ENCODE results near the gene RCOR1.
"Not testable (repeated sequence)": the region's sequence is repeated elsewhere in the genome, so short reads cannot be mapped to it uniquely, and the experiment has no call there.

RCOR1 gene

GRCh38 chr14:102624666-102625065, 32.2 kb downstream of the RCOR1 start:
- H3K27ac ChIP-seq: no peak overlapping the region
- DNase-seq (ENCODE audit: low read depth, low spot score): no peak

DNA sequence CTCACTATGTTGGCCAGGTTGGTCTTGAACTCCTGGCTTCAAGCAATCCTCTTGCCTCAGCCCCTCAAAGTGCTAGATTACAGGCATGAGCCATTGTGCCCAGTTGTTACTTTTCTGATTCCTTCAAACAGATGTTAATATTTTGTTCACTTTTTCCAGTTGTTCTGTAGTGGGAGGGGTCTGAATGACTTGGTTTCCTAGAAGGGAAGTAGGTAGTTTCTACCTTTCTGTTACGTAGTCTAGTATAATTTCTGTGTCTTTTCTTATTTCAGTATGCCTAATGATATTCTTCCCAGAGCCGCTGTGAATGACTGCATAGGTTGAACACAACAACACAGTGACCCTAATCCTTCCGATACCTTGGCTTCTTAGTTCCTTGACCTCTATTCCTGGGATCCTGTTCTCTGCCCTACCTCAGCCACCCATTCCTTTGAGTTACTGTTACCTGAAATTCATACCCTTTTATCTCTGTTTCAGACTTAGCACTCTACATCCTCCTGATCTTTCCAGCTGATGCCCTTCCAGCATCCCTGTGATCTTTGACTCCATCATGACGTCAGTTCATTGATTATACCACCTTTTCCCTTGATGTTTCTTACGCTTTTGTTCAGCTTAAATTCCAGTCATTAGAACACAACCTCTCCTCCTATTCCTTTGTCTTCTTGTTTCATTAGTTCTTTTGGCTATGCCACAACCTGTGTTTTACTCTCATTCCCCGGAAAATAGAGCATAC, 33.3 kb downstream of the RCOR1 start:
- H3K27ac ChIP-seq: no peak overlapping the region
- DNase-seq (ENCODE audit: low read depth, low spot score): no peak

- H3K27ac ChIP-seq: no peak overlapping the region
- DNase-seq (ENCODE audit: low read depth, low spot score): no peak
Measured at GRCh38 chr14:102626530-102626929, 34.1 kb downstream of the RCOR1 start.

DNA sequence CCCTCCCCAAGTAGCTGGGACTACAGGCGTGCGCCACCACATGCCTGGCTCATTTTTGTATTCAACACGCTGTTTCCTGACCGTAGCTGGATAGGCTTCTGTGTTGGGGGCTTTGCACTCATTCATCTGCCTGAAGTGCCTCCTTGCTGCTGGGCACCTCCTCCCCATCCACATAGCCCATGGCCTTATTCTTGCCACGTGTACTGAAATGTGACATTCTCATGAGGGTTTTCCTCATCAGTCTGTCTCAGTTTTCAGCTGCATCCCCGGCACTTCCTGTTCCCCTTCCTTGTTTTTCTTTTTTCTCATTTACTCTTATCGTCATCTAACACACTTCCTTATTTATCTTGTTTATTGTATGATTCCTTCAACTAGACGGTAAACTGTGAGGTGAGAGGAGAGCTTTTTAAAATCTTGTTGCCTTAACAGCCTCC, 36.6 kb downstream of the RCOR1 start:
- H3K27ac ChIP-seq: no peak overlapping the region
- DNase-seq (ENCODE audit: low read depth, low spot score): no peak

- no peak for DNase-seq (ENCODE audit: low read depth, low spot score)
- no peak overlapping the region for H3K27ac ChIP-seq
Measured at GRCh38 chr14:102629808-102630350, 37.4 kb downstream of the RCOR1 start.

GRCh38 chr14:102630405-102630804, 38.0 kb downstream of the RCOR1 start:
- no peak overlapping the region for H3K27ac ChIP-seq

DNA sequence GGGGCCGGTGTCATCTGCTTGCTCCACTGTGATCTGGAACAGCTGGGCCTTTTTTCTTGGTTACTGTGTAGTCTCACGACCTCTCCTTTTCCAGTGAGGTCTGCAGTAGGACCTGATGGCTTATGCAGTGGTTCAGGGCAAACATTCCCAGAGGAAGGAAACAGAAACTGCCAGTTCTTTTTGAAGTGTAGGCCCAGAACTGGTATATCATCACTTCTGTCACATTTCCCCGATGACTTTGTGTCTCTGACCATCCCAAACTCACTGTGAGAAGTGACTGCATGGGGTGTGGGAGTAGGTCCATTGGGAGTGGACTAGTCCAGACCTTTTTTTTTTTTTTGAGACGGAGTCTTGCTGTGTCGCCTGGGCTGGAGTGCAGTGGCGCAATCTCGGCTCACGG, 38.4 kb downstream of the RCOR1 start:
- no peak overlapping the region for H3K27ac ChIP-seq
- no peak for DNase-seq (ENCODE audit: low read depth, low spot score)

More at GRCh38 chr14:102630405-102630804, 38.0 kb downstream of the RCOR1 start:
- DNase-seq (ENCODE audit: low read depth, low spot score): no peak

GRCh38 chr14:102633906-102634595, 41.6 kb downstream of the RCOR1 start:
- no peak for DNase-seq (ENCODE audit: low read depth, low spot score)
- H3K27ac ChIP-seq: no peak overlapping the region

DNA sequence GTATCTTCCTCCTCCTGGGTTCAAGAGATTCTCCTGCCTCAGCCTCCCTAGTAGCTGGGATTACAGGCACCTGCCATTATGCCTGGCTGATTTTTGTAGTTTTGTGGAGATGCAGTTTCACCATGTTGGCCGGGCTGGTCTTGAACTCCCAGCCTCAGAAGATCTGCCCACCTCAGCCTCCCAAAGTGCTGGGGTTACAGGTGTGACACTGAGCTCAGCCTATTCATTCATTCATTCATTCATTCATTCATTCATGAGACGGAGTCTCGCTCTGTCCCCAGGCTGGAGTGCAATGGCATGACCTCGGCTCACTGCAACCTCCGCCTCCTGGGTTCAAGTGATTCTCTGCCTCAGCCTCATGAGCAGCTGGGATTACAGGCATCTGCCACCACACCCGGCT, 47.2 kb downstream of the RCOR1 start:
- not testable (repeated sequence) for H3K27ac ChIP-seq; DNase-seq (ENCODE audit: low read depth, low spot score)

DNA sequence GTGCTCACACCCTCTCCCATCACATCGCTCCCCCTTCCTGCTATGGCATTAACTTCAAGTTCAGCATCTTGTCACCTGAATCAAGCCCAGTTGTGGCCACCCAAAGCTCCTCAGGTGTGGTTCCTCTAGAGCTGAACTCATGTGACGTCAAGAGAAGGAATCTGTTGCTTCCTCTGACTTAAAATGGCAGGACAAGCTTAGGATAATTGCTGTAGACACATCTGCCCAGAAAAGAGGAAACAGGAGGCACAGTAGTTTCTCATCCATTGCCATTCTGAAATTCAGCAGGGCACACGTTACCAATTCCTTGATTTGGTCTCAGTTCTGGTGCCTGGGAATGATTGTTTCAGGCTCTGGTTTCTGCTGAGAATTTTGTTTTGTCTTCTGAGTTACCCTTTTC, 52.1 kb downstream of the RCOR1 start:
- no peak for DNase-seq (ENCODE audit: low read depth, low spot score)
- peak overlapping the region; percentile 47 for H3K27ac ChIP-seq

GRCh38 chr14:102645746-102646440, 53.4 kb downstream of the RCOR1 start:
- no peak for DNase-seq (ENCODE audit: low read depth, low spot score)
- peak overlapping the region; percentile 47 for H3K27ac ChIP-seq

DNA sequence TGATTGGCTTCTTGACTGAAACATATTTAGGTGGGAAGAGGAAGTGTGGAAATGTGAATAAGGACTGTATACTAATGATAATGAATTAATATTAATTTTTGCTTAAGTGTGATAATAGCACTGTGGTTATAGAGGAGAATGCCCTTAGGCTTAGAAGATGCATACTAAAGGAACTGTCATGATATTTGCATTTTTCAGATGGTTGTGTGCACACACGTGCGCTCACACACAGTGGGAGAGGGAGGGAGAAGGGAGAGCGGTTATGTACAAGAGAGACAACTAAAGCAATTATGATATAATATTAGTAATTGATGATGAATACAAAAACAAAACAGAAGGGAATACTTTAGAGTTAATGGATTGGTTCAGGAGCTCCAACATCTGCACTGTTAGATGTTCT, 54.2 kb downstream of the RCOR1 start:
- no peak for DNase-seq (ENCODE audit: low read depth, low spot score)
- peak overlapping the region; percentile 47 for H3K27ac ChIP-seq

GRCh38 chr14:102652194-102652593, 59.7 kb downstream of the RCOR1 start:
- DNase-seq (ENCODE audit: low read depth, low spot score): no peak
- no peak overlapping the region for H3K27ac ChIP-seq

DNA sequence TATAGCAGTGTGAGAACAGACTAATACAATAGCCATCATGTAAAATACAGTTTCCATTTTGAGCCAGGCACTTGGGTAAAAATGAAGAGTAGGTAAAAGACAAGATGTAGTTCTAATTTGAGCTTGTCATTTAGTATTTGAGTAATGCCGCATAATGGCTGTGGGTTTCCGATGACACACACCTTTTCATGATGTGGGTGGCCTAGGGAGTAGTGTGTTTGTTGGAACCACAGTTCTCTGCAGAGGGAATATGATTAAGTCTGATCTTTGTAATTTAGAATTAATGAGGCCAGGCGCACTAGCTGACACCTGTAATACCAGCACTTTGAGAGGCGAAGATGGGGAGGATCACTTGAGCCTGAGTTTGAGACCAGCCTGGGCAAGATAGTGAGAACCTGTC, 61.8 kb downstream of the RCOR1 start:
- H3K27ac ChIP-seq: peak overlapping the region; percentile 55
- no peak for DNase-seq (ENCODE audit: low read depth, low spot score)

- peak overlapping the region; percentile 55 for H3K27ac ChIP-seq
- DNase-seq (ENCODE audit: low read depth, low spot score): no peak
Measured at GRCh38 chr14:102655137-102655536, 62.7 kb downstream of the RCOR1 start.

GRCh38 chr14:102659797-102660196, 67.3 kb downstream of the RCOR1 start:
- H3K27ac ChIP-seq: no peak overlapping the region

GRCh38 chr14:102661614-102662013, 69.2 kb downstream of the RCOR1 start:
- no peak for DNase-seq (ENCODE audit: low read depth, low spot score)
- no peak overlapping the region for H3K27ac ChIP-seq

More at GRCh38 chr14:102659797-102660196, 67.3 kb downstream of the RCOR1 start:
- DNase-seq (ENCODE audit: low read depth, low spot score): no peak

DNA sequence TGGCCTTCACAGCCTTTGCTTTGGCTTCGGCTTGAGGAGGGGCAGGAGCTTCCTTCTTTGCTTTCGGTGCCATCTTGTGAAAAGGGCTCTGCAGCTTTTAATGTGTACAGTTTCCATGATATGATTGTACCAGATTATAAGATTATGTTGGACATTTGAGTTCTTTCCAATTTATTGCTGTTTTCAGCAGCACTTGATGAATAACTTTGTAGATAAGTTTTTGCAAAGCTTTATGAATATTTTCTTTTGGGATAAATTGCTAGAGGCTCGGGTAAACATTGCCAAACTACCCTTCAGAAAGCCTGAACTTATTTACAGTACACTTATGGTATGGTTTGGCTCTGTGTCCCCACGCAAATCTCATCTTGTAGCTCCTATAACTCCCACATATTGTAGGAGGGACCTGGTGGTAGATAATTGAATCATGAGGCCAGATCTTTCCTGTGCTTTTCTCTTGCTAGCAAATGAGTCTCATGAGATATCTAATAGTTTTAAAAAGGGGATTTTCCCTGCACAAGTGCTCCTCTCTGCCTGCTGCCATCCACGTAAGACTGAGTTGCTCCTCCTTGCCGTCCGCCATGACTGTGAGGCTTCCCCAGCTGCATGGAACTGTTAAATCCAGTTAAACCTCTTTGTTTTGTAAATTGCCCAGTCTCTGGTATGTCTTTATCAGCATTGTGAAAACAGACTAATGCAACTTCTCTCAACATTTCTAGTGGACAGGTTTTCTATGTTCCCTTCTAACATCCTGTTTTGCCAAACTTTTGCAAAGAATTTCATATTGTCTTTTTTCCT, 70.4 kb downstream of the RCOR1 start:
- DNase-seq (ENCODE audit: low read depth, low spot score): no peak
- H3K27ac ChIP-seq: no peak overlapping the region

DNA sequence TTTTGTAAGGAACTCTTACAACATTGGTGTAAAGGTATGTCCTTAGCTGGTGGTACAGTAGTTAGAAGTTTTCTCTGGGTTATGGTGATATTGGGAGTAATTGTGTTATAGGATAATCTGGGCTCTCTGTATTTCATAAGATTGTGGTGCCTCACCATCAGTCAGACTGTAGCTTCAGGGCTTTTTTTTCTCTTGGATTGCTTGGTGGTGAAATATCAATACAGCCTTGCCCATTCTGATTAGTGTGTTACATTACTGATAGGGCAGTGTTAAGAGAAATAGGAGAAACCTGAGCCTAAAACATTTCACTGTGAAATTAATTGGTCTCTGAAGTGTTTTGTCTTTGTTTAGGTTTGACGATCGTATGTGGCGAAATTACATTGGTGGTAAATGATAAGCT, 71.0 kb downstream of the RCOR1 start:
- no peak overlapping the region for H3K27ac ChIP-seq
- no peak for DNase-seq (ENCODE audit: low read depth, low spot score)

DNA sequence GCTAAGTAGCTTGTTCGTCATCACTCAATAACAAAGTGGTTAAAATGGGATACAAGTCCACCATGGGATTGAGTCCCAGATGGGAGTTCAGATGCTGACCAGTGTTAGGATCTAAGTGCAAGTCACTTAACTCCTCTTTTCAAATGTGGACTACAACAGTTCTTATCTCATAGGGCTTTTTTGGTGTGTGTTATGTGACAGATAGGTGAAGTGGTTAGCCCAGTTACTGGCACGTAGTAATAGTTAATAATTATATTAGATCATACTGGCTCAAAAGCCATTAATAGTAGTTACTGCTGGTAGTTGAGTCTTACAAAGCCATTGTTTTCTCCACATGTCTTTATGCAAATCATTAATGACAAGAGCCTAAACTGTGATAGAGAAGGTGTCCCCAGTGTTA, 73.2 kb downstream of the RCOR1 start:
- DNase-seq (ENCODE audit: low read depth, low spot score): no peak
- H3K27ac ChIP-seq: no peak overlapping the region

Measured in epithelial cell of prostate (primary cell).